Peyer's patch (tissue), 4 donors: ENCODE results near the gene TAS1R3. TPM values are rescaled to one million over a fixed set of nuclear protein-coding genes. Genes with fewer than 3 reads are reported as not detected.
A peak's percentile ranks its signal among the peaks of the same experiment; 100 is the strongest.

Source experiments
- DNase-seq, 3 donors: peaks; one replicate each; pipeline ENCODE4 v3.0.0-alpha.2; 2017 to 2019
- H3K27ac ChIP-seq, 4 donors: fragments of 200-600 bp; sonication (generic); one replicate each; pipeline ENCODE4 v1.5.1; 2016 to 2019
- H3K27me3 ChIP-seq, 2 donors: fragments of 200-600 bp; sonication (generic); one replicate each; pipeline ENCODE4 v1.5.1; 2019
- H3K36me3 ChIP-seq, 3 donors: fragments of 200-600 bp; sonication (generic); one replicate each; pipeline ENCODE4 v1.5.1; 2016 to 2019
- H3K4me1 ChIP-seq, 4 donors: fragments of 200-600 bp; sonication (generic); one replicate each; pipeline ENCODE4 v1.5.1; 2016 to 2019
- H3K4me3 ChIP-seq, 4 donors: fragments of 200-600 bp; sonication (generic); 1 replicate in 3 of 4; 2 replicates in 1 of 4; pipeline ENCODE4 v1.5.1; 2016 to 2019; ENCODE audit warnings: mild to moderate bottlenecking in 1 of 4
- H3K9me3 ChIP-seq, 4 donors: fragments of 200-600 bp; sonication (generic); one replicate each; pipeline ENCODE4 v1.5.1; 2016 to 2019; ENCODE audit warnings: mild to moderate bottlenecking in 1 of 4
- CTCF ChIP-seq, 6 experiments: fragments of 450-650 bp in 4 of 6; fragments of 200-600 bp in 2 of 6; sonication (generic) in 1 of 6; IDR thresholded peaks; one replicate each; pipeline ENCODE4 v1.5.1; 2017 to 2019; ENCODE audit warnings: antibody characterized with exemption in 6 of 6, mild to moderate bottlenecking in 3 of 6, moderate library complexity in 1 of 6
- POLR2A ChIP-seq, 2 donors: fragments of 450-650 bp; IDR thresholded peaks; one replicate each; pipeline ENCODE4 v1.5.1; 2017; ENCODE audit warnings: antibody characterized with exemption in 2 of 2, mild to moderate bottlenecking in 2 of 2, moderate library complexity in 2 of 2
- total RNA-seq, 4 donors: library from RNA; depleted of rRNA; stranded (reverse); fragments of >200 nt; gene quantifications; one replicate each; pipeline ENCODE4 v1.1.0, GENCODE V29; 2016

Gene TAS1R3
- total RNA-seq, 4 donors from 2014 or later, result 2.1 to 5.8 (median 3.0) TPM

GRCh38 chr1:1371364-1371745 is 40.3 kb downstream of the TAS1R3 start:
- Histone ChIP-seq H3K27me3 (no peaks in the 10 kb centered on the region), H3K9me3 (no peaks in the 10 kb centered on the region), H3K4me3 (no peak overlapping the region), H3K27ac (peak overlapping the region in 1 of 4 donors; percentile 5), H3K36me3 (peaks cover 0 to 14% (median 0%) of the 10 kb centered on the region in 3 donors), H3K4me1 (peaks cover 0 to 36% (median 20%) of the 10 kb centered on the region in 4 donors)
- no peak for DNase-seq
- TF ChIP-seq CTCF (IDR thresholded peaks at IDR 0.05) (no peak), POLR2A (IDR thresholded peaks at IDR 0.05) (no peak)

GRCh38 chr1:1371746-1372711 is 40.9 kb downstream of the TAS1R3 start:
- H3K9me3 ChIP-seq, result no peaks in the 10 kb centered on the region
- peak overlapping the region in 1 of 4 donors; percentile 16 for H3K4me3 ChIP-seq
- H3K27ac ChIP-seq, result peak overlapping the region in 2 of 4 donors; percentile 2 to 5
- H3K27me3 ChIP-seq, result no peaks in the 10 kb centered on the region
- TF ChIP-seq POLR2A (IDR thresholded peaks at IDR 0.05) (no peak), CTCF (IDR thresholded peaks at IDR 0.05) (peak; percentile 81 to 96 (median 86))
- peaks cover 0 to 14% (median 0%) of the 10 kb centered on the region in 3 donors for H3K36me3 ChIP-seq
- H3K4me1 ChIP-seq, result peaks cover 0 to 36% (median 20%) of the 10 kb centered on the region in 4 donors
- DNase-seq, result peak; percentile 74 to 89 (median 86)

GRCh38 chr1:1373051-1373814 is 42.2 kb downstream of the TAS1R3 start:
- Histone ChIP-seq H3K27me3 (no peaks in the 10 kb centered on the region), H3K9me3 (no peaks in the 10 kb centered on the region), H3K36me3 (peaks cover 0 to 14% (median 0%) of the 10 kb centered on the region in 3 donors), H3K4me3 (no peak overlapping the region), H3K27ac (no peak overlapping the region), H3K4me1 (peaks cover 0 to 36% (median 20%) of the 10 kb centered on the region in 4 donors)
- DNase-seq, result no peak
- TF ChIP-seq CTCF (IDR thresholded peaks at IDR 0.05) (no peak), POLR2A (IDR thresholded peaks at IDR 0.05) (no peak)

- peaks cover 0 to 14% (median 0%) of the 10 kb centered on the region in 3 donors for H3K36me3 ChIP-seq
- H3K4me1 ChIP-seq, result peaks cover 0 to 36% (median 20%) of the 10 kb centered on the region in 4 donors
- peak overlapping the region; percentile 78 to 99 (median 91) for H3K4me3 ChIP-seq
- H3K9me3 ChIP-seq, result no peaks in the 10 kb centered on the region
- peak overlapping the region; percentile 89 to 96 (median 90) for H3K27ac ChIP-seq
- no peaks in the 10 kb centered on the region for H3K27me3 ChIP-seq
- no peak for DNase-seq
- TF ChIP-seq CTCF (IDR thresholded peaks at IDR 0.05) (no peak), POLR2A (IDR thresholded peaks at IDR 0.05) (no peak)
Observed at GRCh38 chr1:1373815-1374588, 42.9 kb downstream of the TAS1R3 start.

- peak in 1 of 3 donors; percentile 36 for DNase-seq
- Histone ChIP-seq H3K9me3 (no peaks in the 10 kb centered on the region), H3K4me1 (peaks cover 0 to 36% (median 20%) of the 10 kb centered on the region in 4 donors), H3K4me3 (peak overlapping the region; percentile 78 to 99 (median 91)), H3K27ac (peak overlapping the region; percentile 89 to 96 (median 90)), H3K36me3 (peaks cover 0 to 14% (median 0%) of the 10 kb centered on the region in 3 donors), H3K27me3 (no peaks in the 10 kb centered on the region)
- no peak for TF ChIP-seq POLR2A (IDR thresholded peaks at IDR 0.05)
- TF ChIP-seq CTCF (IDR thresholded peaks at IDR 0.05), result no peak
Observed at GRCh38 chr1:1374589-1374928, 43.5 kb downstream of the TAS1R3 start.
